Loucy (cell line): ENCODE measurements around the gene IREB2.

Source experiments
- EZH2phosphoT487 ChIP-seq: fragments of 200-600 bp; IDR thresholded peaks from 2 replicates; pipeline ENCODE4 v1.6.1; 2018; ENCODE audit warnings: antibody characterized with exemption, mild to moderate bottlenecking, moderate library complexity, borderline replicate concordance
- TF ChIP-seq, protein P1 (sequence below): fragments of 200-600 bp; sonication (generic); conservative IDR thresholded peaks from 2 replicates; pipeline ENCODE4 v1.5.1; 2014; ENCODE audit warnings: mild to moderate bottlenecking, antibody characterized with exemption, low read length

DNA sequence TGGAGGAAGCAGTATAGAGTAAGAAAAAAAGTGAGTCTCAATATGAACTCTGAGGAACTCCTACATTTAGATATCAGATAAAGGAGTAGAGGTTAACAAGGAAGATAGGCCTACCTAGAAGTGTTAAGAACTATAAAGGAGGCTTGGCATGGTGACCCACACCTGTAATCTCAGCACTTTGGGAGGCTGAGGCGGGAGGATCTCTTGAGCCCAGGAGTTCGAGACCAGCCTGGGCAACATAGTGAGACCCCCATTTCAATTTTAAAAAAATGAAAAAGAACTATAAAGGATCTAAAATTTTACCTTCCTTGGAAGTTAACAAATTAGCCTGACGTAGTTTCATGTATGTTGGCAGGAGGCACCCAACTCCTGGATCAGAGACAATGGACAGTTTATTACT lies 14.5 kb downstream of the IREB2 start:
- TF ChIP-seq, protein P1, sequence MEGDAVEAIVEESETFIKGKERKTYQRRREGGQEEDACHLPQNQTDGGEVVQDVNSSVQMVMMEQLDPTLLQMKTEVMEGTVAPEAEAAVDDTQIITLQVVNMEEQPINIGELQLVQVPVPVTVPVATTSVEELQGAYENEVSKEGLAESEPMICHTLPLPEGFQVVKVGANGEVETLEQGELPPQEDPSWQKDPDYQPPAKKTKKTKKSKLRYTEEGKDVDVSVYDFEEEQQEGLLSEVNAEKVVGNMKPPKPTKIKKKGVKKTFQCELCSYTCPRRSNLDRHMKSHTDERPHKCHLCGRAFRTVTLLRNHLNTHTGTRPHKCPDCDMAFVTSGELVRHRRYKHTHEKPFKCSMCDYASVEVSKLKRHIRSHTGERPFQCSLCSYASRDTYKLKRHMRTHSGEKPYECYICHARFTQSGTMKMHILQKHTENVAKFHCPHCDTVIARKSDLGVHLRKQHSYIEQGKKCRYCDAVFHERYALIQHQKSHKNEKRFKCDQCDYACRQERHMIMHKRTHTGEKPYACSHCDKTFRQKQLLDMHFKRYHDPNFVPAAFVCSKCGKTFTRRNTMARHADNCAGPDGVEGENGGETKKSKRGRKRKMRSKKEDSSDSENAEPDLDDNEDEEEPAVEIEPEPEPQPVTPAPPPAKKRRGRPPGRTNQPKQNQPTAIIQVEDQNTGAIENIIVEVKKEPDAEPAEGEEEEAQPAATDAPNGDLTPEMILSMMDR, result no peak
- TF ChIP-seq EZH2phosphoT487, result no peak
